Liver (tissue), 9 donors: Measurements from ENCODE around the gene PGS1. TPM values are rescaled to one million over a fixed set of nuclear protein-coding genes. Genes with fewer than 3 reads are reported as not detected.
A peak's percentile ranks its signal among the peaks of the same experiment; 100 is the strongest.

Experiments
- DNase-seq: peaks from one replicate; pipeline ENCODE4 v3.0.0-alpha.2; 2017; ENCODE audit warnings: low spot score
- H3K27ac ChIP-seq, 2 donors: one replicate each; pipeline ENCODE4 v1.7.0; 2013; ENCODE audit warnings: inconsistent platforms in 2 of 2, low read length in 2 of 2, control low read depth in 1 of 2, low read depth in 1 of 2, mild to moderate bottlenecking in 1 of 2
- H3K27me3 ChIP-seq, 4 donors: one replicate each; pipeline versions ENCODE4 v1.6.1 to v1.7.0; 2013; ENCODE audit warnings: low read length in 3 of 4, inconsistent platforms in 1 of 4, mild to moderate bottlenecking in 1 of 4, moderate library complexity in 1 of 4; ENCODE audit not compliant: control insufficient read depth in 4 of 4, insufficient read depth in 4 of 4
- H3K36me3 ChIP-seq, 4 donors: one replicate each; pipeline versions ENCODE4 v1.6.1 to v1.7.0; 2013; ENCODE audit warnings: low read length in 3 of 4, mild to moderate bottlenecking in 3 of 4, low read depth in 1 of 4, moderate library complexity in 1 of 4; ENCODE audit not compliant: control insufficient read depth in 4 of 4, insufficient read depth in 3 of 4
- H3K4me1 ChIP-seq, 4 donors: one replicate each; pipeline versions ENCODE4 v1.6.1 to v1.7.0; 2013; ENCODE audit warnings: low read length in 3 of 4, mild to moderate bottlenecking in 3 of 4, moderate library complexity in 1 of 4; ENCODE audit not compliant: control insufficient read depth in 4 of 4, insufficient read depth in 4 of 4
- H3K4me3 ChIP-seq, 3 donors: one replicate each; pipeline versions ENCODE4 v1.6.1 to v1.7.0; 2013; ENCODE audit warnings: low read length in 3 of 3, control low read depth in 1 of 3, low read depth in 1 of 3, mild to moderate bottlenecking in 1 of 3
- H3K9ac ChIP-seq, 2 donors: one replicate each; pipeline ENCODE4 v1.7.0; 2013; ENCODE audit warnings: low read length in 2 of 2, mild to moderate bottlenecking in 2 of 2, moderate library complexity in 2 of 2, control low read depth in 1 of 2, low read depth in 1 of 2
- H3K9me3 ChIP-seq, 4 donors: one replicate each; pipeline versions ENCODE4 v1.6.1 to v1.7.0; 2013; ENCODE audit warnings: low read length in 3 of 4; ENCODE audit not compliant: control insufficient read depth in 4 of 4
- EGR1 ChIP-seq, 2 donors: IDR thresholded peaks; 2 replicates each; pipeline ENCODE4 v1.6.1; 2016 to 2018; ENCODE audit warnings: antibody characterized with exemption in 2 of 2, low read depth in 2 of 2
- FOXA1 ChIP-seq: IDR thresholded peaks from 2 replicates; pipeline ENCODE4 v1.6.1; 2016; ENCODE audit warnings: antibody characterized with exemption
- FOXA2 ChIP-seq: IDR thresholded peaks from 2 replicates; pipeline ENCODE4 v1.6.1; 2016; ENCODE audit warnings: antibody characterized with exemption
- GABPA ChIP-seq, 2 donors: IDR thresholded peaks in 1 of 2; conservative IDR thresholded peaks in 1 of 2; 2 replicates each; pipeline ENCODE4 v1.6.1; 2016; ENCODE audit warnings: antibody characterized with exemption in 2 of 2, mild to moderate bottlenecking in 1 of 2, moderate library complexity in 1 of 2
- HNF4A ChIP-seq, 2 donors: conservative IDR thresholded peaks; 2 replicates each; pipeline ENCODE4 v1.6.1; 2016; ENCODE audit warnings: antibody characterized with exemption in 2 of 2, mild to moderate bottlenecking in 2 of 2
- HNF4G ChIP-seq: IDR thresholded peaks from 2 replicates; pipeline ENCODE4 v1.6.1; 2016; ENCODE audit warnings: antibody characterized with exemption
- JUND ChIP-seq, 2 donors: IDR thresholded peaks; 2 replicates each; pipeline ENCODE4 v1.6.1; 2016; ENCODE audit warnings: antibody characterized with exemption in 2 of 2
- NR2F2 ChIP-seq: IDR thresholded peaks from 2 replicates; pipeline ENCODE4 v1.6.1; 2016; ENCODE audit warnings: antibody characterized with exemption
- RAD21 ChIP-seq, 2 donors: IDR thresholded peaks; 2 replicates each; pipeline ENCODE4 v1.6.1; 2016; ENCODE audit warnings: antibody characterized with exemption in 2 of 2, mild to moderate bottlenecking in 2 of 2
- RXRA ChIP-seq, 2 donors: IDR thresholded peaks; 2 replicates each; pipeline ENCODE4 v1.6.1; 2017 to 2018; ENCODE audit warnings: antibody characterized with exemption in 2 of 2, mild to moderate bottlenecking in 1 of 2
- SP1 ChIP-seq: IDR thresholded peaks from 2 replicates; pipeline ENCODE4 v1.6.1; 2018; ENCODE audit warnings: antibody characterized with exemption, mild to moderate bottlenecking
- TAF1 ChIP-seq: conservative IDR thresholded peaks from 2 replicates; pipeline ENCODE4 v1.6.1; 2016; ENCODE audit warnings: antibody characterized with exemption, mild to moderate bottlenecking
- YY1 ChIP-seq: IDR thresholded peaks from 2 replicates; pipeline ENCODE4 v1.6.1; 2016; ENCODE audit warnings: antibody characterized with exemption, mild to moderate bottlenecking
- WGBS: extraction: QIAGEN DNeasy Blood & Tissue Kit; methylation state at CpG from one replicate; pipeline ENCODE4 v1.1.7; 2013; 5-methylcytosine and 5-hydroxymethylcytosine counted together
- polyA plus RNA-seq, 2 donors: library from polyadenylated mRNA; stranded (reverse) in 1 of 2; unstranded in 1 of 2; fragments of 200-250 nt in 1 of 2; fragments of >200 nt in 1 of 2; fragmentation: Nextera tagmentation in 1 of 2; extraction: Ambion mirVana in 1 of 2; gene quantifications; one replicate each; pipeline versions ENCODE4 v1.2.1 to v1.2.3, GENCODE V29; 2013 to 2015
- total RNA-seq, 2 donors: library from RNA; depleted of rRNA; stranded (reverse); fragments of >200 nt; gene quantifications; one replicate each; pipeline ENCODE4 v1.2.3, GENCODE V29; 2014
- TF ChIP-seq, protein P1 (sequence below): IDR thresholded peaks from 2 replicates; pipeline ENCODE4 v1.6.1; 2016; ENCODE audit warnings: antibody characterized with exemption, mild to moderate bottlenecking
- TF ChIP-seq, protein P2 (sequence below): IDR thresholded peaks from 2 replicates; pipeline ENCODE4 v1.6.1; 2016; ENCODE audit warnings: antibody characterized with exemption
- TF ChIP-seq, protein P3 (sequence below): IDR thresholded peaks from 2 replicates; pipeline ENCODE4 v1.6.1; 2016; ENCODE audit warnings: antibody characterized with exemption
- TF ChIP-seq, protein P4 (sequence below): IDR thresholded peaks from 2 replicates; pipeline ENCODE4 v1.6.1; 2016; ENCODE audit warnings: antibody characterized with exemption
- TF ChIP-seq, protein P5 (sequence below): fragments of 150-350 bp; IDR thresholded peaks from 2 replicates; pipeline ENCODE4 v1.5.1; 2017; ENCODE audit warnings: improper control_type of control experiment, low read depth, low read length; ENCODE audit not compliant: missing input control
- donor health status: healthy.
- donor health status: healthy.
- donor health status: healthy.
- donor health status: healthy.
- donor health status: healthy.

PGS1 gene
- total and polyA plus RNA-seq, 4 donors = 8.1 to 24.1 (median 12.2) TPM

DNA sequence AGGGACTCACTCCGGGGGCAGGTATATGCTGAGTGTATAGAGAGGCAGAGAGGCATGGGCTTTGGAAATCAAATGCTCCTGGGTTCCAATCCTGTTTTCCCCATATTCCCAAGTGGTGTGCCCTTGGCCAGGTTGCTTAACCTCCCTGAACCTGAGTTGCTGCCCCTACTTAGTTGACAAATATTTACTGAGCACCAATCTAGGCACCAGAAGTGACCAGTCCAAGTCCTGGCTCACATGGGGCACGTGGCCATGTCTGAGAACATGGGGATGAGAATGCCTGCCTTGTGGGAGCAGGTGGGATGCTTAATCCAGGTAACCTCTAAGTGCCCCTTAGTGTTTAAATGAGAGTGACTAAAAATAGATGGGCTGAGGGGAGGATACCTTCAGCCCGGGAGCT lies 22.7 kb upstream of the PGS1 start:
- Histone ChIP-seq H3K4me1 (peaks cover 20 to 69% (median 53%) of the 10 kb centered on the region in 4 donors), H3K27me3 (no peaks in the 10 kb centered on the region), H3K9ac (peak overlapping the region in 1 of 2 donors; percentile 58), H3K9me3 (no peaks in the 10 kb centered on the region), H3K36me3 (peaks cover 0 to 16% (median 6%) of the 10 kb centered on the region in 4 donors), H3K27ac (peak overlapping the region; percentile 17 to 68), H3K4me3 (peak overlapping the region in 1 of 3 donors; percentile 5)
- 37% methylated on average over 3 of the region's 3 CpGs for WGBS
- no peak for DNase-seq
- TF ChIP-seq RXRA (IDR thresholded peaks at IDR 0.05) (peak; percentile 53 to 85), HNF4G (no peak), TAF1 (no peak), FOXA2 (peak; percentile 67), EGR1 (IDR thresholded peaks at IDR 0.05; ENCODE audit: low read depth in 2 of 2) (no peak), SP1 (no peak), FOXA1 (peak; percentile 41), HNF4A (conservative IDR thresholded peaks at IDR 0.05) (peak; percentile 31 to 79), YY1 (no peak), JUND (IDR thresholded peaks at IDR 0.05) (peak in 1 of 2 donors; percentile 50), GABPA (IDR thresholded peaks at IDR 0.05 in 1 of 2, conservative IDR thresholded peaks at IDR 0.05 in 1 of 2) (no peak), NR2F2 (no peak), RAD21 (IDR thresholded peaks at IDR 0.05) (no peak)
- TF ChIP-seq, protein P1, sequence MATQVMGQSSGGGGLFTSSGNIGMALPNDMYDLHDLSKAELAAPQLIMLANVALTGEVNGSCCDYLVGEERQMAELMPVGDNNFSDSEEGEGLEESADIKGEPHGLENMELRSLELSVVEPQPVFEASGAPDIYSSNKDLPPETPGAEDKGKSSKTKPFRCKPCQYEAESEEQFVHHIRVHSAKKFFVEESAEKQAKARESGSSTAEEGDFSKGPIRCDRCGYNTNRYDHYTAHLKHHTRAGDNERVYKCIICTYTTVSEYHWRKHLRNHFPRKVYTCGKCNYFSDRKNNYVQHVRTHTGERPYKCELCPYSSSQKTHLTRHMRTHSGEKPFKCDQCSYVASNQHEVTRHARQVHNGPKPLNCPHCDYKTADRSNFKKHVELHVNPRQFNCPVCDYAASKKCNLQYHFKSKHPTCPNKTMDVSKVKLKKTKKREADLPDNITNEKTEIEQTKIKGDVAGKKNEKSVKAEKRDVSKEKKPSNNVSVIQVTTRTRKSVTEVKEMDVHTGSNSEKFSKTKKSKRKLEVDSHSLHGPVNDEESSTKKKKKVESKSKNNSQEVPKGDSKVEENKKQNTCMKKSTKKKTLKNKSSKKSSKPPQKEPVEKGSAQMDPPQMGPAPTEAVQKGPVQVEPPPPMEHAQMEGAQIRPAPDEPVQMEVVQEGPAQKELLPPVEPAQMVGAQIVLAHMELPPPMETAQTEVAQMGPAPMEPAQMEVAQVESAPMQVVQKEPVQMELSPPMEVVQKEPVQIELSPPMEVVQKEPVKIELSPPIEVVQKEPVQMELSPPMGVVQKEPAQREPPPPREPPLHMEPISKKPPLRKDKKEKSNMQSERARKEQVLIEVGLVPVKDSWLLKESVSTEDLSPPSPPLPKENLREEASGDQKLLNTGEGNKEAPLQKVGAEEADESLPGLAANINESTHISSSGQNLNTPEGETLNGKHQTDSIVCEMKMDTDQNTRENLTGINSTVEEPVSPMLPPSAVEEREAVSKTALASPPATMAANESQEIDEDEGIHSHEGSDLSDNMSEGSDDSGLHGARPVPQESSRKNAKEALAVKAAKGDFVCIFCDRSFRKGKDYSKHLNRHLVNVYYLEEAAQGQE = peak; percentile 38
- TF ChIP-seq, protein P2, sequence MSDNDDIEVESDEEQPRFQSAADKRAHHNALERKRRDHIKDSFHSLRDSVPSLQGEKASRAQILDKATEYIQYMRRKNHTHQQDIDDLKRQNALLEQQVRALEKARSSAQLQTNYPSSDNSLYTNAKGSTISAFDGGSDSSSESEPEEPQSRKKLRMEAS = peak; percentile 50
- TF ChIP-seq, protein P3, sequence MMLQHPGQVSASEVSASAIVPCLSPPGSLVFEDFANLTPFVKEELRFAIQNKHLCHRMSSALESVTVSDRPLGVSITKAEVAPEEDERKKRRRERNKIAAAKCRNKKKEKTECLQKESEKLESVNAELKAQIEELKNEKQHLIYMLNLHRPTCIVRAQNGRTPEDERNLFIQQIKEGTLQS = no peak
- TF ChIP-seq, protein P4, sequence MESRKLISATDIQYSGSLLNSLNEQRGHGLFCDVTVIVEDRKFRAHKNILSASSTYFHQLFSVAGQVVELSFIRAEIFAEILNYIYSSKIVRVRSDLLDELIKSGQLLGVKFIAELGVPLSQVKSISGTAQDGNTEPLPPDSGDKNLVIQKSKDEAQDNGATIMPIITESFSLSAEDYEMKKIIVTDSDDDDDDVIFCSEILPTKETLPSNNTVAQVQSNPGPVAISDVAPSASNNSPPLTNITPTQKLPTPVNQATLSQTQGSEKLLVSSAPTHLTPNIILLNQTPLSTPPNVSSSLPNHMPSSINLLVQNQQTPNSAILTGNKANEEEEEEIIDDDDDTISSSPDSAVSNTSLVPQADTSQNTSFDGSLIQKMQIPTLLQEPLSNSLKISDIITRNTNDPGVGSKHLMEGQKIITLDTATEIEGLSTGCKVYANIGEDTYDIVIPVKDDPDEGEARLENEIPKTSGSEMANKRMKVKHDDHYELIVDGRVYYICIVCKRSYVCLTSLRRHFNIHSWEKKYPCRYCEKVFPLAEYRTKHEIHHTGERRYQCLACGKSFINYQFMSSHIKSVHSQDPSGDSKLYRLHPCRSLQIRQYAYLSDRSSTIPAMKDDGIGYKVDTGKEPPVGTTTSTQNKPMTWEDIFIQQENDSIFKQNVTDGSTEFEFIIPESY = no peak
- TF ChIP-seq, protein P5, sequence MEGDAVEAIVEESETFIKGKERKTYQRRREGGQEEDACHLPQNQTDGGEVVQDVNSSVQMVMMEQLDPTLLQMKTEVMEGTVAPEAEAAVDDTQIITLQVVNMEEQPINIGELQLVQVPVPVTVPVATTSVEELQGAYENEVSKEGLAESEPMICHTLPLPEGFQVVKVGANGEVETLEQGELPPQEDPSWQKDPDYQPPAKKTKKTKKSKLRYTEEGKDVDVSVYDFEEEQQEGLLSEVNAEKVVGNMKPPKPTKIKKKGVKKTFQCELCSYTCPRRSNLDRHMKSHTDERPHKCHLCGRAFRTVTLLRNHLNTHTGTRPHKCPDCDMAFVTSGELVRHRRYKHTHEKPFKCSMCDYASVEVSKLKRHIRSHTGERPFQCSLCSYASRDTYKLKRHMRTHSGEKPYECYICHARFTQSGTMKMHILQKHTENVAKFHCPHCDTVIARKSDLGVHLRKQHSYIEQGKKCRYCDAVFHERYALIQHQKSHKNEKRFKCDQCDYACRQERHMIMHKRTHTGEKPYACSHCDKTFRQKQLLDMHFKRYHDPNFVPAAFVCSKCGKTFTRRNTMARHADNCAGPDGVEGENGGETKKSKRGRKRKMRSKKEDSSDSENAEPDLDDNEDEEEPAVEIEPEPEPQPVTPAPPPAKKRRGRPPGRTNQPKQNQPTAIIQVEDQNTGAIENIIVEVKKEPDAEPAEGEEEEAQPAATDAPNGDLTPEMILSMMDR = no peak
